CD4-positive, alpha-beta T cell treated with Interleukin-2 at 100 ng/mL for 4 hours (primary cell): ENCODE data around the gene ETDA.
"Not testable (repeated sequence)": the region's sequence is repeated elsewhere in the genome, so short reads cannot be mapped to it uniquely, and the experiment has no call there.

Experiments
- DNase-seq: peaks from one replicate; pipeline ENCODE4 v3.0.0-alpha.2; 2020; ENCODE audit warnings: low spot score

ETDA gene

DNA sequence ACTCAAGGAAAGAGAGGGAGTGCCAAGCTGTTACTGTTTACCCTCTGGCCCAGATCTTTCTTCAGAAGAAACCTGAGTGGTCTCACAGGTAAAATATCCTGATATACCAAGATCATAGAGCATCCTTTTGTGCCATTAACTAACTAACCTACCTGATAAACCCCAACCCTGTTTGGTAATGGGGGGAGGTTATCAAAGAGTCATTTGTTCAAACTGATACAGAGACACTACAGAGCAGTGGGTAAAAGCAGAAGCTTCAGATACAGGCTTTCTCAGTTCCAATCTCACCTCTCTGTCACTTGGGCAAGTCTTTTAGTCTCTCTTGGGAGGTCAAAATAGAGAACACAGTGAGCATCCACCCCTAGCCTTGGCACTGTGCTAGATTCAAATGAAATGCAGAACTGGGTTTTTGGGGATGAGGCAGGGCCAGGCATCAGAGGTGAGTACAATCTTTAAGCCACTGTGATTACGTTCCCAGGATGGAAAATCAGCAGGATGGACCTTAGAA is at the start of gene ETDA:
TSS of gene ETDA (plus strand) at position 51 of the 508 bp plus-strand sequence. CDS start 1,216 bp downstream, outside the sequence.
- not testable (repeated sequence) for DNase-seq

DNA sequence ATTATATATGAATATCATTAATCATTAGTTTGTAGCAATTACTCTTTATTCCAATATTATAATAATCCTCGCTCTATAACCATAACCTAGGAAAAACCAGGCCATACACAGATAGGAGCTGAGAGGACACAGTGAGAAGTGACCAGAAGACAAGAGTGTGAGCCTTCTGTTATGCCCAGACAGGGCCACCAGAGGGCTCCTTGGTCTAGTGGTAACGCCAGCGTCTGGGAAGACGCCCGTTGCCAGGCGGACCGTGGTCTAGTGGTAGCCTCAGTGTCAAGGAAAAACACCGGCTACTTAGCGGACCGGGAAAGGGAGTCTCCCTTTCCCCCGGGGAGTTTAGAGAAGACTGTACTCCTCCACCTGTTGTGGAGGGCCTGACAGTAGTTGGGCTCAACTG is 45.4 kb upstream of the ETDA start:
- DNase-seq: peak; percentile 22

DNA sequence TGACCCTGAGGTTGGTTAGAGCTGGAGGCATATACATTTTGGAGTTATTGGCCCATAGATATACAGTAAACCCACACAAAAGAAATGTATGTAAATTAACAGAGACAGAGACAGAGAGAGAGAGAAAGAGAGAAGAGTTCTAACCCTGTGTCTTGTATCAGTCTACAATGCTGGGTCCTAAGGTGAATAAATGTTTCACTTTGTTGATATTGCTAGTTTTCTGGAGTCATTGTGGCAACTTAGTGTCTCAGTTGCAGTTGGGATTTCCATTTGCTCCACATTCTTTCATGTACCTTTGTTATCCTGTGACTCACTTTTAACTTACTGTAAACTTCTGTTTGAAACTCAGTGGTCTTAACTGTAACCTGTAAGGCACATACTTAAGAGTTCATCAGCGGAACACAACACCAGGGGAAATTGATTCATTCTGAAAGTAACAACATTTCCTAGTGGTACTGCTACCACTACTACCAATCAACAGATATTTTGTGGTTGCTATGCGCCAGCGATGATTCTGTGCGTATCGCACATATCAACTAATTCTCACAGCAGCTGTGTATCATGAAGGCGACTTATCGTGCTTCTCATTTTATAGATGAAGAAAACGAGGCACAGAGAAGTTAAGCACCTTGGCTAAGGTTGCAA is 38.5 kb upstream of the ETDA start:
- peak; percentile 3 for DNase-seq

DNA sequence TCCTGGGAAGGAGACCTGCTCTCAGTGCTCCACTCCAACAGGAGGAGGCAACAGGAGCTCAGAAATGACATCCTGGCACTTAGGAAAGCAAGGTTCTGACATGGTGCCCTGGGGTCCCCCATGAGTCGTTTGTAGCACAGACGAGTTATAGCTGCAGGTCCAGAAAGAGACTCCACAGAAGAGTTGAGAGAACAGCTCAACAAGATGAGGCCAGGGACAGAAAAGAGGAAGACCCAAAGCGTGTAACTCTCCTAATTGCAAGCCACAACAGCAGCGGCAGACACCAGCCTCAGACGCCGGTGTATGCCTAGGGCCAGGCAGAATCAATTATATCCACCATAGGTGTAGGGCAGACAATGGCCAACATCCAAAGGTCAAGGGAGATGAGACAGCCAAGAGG is 5.9 kb upstream of the ETDA start:
- not testable (repeated sequence) for DNase-seq

DNA sequence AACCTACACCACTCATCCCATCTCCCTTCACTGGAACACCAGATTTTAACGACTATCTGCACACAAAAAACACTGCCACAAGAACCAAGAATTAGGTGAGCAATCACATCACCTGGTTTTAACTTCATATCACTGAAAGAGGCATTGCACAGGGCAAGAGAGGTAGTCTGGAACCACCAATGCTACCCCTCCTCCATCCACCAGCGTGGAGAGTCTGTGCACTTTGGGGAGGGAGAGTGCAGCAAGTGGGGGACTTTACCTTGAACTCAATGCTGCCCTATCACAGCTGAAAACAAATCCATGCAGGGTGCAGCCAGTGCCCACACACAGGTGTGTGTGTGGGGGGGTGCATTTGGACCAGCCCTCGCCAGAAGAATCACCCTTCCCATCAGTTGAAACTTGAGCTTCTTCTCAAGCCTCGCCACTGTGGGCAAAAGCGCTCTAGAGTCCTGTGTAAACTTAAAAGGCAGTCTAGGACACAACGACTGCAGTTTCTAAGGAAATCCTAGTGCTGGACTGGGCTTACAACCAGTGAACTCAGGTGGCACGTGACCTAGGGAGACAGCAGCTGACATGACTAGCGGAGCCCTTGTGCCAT is 4.3 kb downstream of the ETDA start:
- DNase-seq: not testable (repeated sequence)

DNA sequence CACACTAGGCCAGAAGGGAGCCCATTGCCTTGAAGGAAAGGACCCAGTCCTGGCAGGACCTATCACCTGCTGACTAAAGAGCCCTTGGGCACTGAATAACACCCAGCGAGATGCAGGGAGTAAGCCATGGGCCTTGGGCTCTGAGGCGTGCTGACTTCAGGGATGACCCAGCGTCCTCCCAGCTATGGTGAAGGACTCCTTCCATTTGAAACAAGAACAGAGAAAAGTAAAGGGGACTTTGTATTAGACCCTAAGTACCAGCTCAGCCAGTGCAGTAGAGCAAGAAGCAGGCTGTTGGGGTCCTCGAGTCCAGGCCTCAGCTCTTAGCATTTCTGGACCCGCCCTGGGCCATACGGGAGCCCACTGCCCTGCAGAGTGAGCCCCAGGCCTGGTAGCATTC is 5.1 kb downstream of the ETDA start:
- no peak for DNase-seq

DNA sequence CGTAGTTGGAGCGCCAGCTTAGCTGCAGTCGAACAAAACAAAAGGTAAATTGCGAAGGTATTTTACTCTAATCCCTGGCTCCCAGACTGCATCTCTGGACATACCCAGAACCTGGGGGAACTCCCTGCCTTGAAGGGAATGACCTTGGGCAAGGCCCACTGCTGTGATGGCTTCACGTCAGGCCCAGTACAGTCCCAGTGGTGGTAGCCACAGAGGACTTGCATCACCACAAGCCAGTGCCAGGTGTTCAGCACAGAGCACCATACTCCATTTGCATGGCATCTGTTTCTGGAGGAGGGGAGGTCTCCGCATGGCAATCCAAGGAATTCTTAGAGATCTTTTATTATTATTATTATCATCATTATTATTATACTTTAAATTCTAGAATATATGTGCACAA is 5.6 kb downstream of the ETDA start:
- no peak for DNase-seq

DNA sequence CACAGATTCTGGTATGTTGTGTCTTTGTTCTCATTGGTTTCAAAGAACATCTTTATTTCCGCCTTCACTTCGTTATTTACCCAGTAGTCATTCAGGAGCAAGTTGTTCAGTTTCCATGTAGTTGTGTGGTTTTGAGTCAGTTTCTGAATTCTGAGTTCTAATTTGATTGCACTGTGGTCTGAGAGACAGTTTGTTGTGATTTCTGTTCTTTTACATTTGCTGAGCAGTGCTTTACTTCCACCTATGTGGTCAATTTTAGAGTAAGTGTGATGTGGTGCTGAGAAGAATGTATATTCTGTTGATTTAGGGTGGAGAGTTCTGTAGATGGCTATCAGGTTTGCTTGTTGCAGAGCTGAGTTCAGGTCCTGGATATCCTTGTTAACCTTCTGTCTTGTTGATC is 9.1 kb downstream of the ETDA start:
- not testable (repeated sequence) for DNase-seq

DNA sequence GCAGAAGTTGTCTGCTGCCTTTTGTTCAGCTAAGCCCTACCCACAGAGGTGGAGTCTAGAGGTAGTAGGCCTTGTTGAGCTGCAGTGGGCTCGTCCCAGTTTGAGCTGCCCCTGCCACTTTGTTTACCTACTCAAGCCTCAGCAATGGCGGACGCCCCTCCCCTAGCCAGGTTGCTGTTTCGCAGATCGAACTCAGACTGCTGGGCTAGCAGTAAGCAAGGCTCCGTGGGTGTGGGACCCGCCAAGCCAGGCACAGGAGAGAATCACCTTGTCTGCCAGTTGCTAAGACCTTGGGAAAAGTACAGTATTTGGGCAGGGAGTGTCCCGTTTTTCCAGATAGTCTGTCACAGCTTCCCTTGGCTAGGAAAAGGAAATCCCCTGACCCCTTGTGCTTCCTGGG is 11.5 kb downstream of the ETDA start:
- not testable (repeated sequence) for DNase-seq

DNA sequence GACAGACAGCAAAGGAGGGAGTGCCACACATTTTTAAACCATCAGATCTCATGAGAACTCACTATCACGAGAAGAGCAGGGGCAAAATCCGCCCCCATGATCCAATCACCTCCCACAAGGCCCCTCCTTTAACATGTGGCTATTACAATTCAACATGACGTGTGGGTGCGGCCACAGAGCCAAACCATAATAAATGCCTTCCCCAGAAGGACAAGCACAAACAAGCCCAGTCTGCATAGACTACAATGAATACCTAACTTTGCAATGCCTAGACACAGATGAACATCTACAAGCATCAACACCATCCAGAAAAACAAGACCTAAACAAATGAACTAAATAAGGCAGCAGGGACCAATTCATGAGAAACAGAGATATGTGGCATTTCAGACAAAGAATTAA is 12.3 kb downstream of the ETDA start:
- DNase-seq: no peak

DNA sequence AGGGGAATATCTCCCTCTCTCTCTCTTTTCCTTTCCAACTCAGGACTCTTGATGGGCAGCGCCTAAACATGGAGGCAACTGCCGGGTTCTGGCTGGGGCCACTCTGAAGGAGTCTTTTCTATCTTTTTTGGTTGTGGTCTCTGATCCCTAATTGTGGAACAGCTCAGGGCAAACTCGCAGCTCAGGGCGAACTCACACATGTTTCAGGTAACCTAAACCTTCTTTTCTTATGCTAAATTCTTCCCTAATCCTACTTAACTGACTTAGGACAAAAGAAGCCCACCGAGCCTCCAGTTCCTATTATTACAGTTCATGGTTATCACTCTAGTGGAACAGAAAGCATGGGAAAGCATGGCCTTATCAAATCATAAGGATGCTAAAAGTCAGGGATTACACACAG is 21.3 kb downstream of the ETDA start:
- DNase-seq: no peak

DNA sequence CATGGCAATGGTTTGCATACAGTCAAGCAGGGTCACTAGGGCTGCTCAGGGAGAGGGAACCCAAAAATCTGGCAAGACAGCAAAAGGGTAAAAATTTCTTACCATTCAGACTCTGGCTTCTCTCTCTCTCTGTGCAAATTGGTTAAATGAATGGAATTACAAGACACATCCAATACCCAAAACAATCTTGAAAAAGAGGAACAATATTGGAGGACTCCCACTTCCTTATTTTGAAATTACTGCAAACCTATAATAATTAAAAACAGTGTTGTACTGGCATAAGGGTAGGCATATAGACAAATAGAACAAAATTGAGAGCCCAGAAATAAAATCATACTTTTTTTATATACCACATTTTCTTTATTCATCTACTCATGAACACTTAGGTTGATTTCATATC is 24.1 kb downstream of the ETDA start:
- DNase-seq: no peak

DNA sequence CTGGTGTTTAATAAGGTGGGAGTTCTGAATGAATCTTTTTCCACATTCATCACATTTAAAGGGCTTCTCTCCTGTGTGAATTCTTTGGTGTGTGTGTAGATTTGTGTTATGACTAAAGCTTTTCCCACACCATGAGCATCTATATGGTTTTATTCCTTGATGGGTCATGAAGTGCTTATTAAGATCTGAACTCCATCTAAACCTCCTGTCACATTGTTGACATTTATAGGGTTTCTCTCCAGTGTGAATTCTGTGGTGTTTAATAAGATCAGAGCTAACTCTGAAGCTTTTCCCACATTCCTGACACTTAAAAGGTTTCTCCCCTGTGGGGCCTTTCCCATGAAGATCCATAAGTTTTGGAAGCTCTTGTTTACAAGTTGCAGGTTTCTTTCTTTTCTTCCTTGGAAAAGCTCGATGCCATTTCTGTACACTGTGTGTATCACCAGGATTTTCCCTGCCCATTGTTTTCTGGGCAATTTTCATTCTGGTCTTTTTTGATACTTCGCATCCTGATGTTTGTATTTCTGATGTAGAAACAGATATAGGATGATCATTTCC is 35.5 kb downstream of the ETDA start:
- no peak for DNase-seq

DNA sequence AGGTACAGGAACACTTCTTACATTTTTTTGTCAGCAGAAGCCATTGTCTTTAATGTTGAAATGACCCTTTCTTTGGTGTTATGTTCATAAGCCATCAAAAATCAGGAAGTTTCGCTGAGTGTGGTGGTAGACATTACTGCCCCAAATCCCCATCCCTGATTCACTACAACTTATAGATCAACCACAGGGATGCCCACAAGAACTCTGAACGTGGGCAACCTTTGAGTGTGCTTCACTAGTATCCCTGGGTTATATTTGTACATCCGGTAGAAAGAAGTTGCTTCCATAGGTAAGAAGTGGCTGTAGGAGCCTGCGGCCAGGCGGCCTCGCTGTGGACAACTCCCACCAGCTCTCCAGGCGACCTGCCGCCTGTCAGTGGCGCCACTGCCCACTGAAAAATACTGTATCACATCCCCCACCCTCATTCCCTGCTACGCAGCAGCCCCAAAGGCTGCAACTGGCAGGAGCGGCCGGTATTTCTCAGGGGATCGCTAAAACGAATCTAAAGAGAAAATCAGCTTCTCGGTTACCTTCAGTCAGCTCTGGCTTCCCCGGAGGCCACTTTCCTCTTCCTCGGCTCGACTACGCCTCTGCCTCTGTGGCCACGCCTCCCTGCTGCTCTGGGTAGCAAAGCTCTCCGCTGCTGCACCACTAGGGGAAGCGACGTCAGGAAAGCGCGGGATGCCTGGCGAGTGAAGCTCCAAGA is 43.5 kb downstream of the ETDA start:
- DNase-seq: peak; percentile 49

DNA sequence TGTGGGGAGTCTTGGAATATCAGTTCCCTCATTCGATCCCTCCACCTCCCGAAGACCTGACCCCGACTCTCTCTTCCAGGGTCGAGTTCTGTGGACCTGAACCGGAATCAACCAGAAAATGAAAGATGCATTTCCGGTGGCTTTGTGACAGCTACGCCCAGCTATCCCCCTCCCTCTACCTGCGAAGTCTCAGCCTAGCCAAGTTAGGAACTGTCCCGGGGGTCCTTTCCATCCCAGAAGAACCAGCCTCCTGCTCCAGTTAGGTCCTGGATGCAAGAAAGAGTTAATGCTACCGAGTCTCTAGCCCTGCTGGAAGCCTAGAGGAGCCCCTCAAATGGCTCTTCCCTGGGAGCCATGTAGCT is 44.1 kb downstream of the ETDA start:
- DNase-seq: no peak

DNA sequence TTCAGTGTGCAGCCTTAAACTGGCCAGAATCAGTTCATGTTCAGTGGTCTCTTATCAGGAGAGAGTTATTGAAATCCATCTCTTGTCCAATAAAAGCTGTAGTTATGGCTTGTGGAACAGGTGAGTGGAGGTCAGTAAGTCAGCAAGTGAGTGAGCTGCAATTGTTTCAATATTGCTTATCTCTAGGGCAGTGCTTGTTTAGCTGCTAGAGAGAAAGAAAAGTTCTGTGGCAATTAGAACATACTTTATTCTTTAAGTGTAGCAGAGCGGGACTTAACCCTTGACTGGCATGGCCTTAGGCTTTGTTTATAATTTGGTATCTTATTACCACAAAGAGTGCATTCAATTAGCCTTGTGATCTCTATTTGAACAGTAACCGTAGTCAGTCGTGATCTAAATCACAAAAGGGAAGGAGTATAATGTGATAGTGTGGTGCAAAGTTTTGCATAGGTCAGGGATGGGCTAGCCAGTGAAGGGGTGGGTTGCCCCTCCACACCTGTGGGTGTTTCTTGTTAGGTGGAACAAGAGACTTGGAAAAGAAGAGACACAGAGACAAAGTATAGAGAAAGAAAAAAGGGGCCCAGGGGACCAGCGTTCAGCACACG is 50.5 kb downstream of the ETDA start:
- no peak for DNase-seq
